GM18508 (cell line): ENCODE measurements around the gene URI1.

Experiments
- ATAC-seq: cut with Tn5 transposase; IDR thresholded peaks from one replicate; pipeline ENCODE4 v1.9.1; 2021; ENCODE audit warnings: moderate number of reproducible peaks; ENCODE audit not compliant: insufficient read depth, unreplicated experiment

The URI1 gene

DNA sequence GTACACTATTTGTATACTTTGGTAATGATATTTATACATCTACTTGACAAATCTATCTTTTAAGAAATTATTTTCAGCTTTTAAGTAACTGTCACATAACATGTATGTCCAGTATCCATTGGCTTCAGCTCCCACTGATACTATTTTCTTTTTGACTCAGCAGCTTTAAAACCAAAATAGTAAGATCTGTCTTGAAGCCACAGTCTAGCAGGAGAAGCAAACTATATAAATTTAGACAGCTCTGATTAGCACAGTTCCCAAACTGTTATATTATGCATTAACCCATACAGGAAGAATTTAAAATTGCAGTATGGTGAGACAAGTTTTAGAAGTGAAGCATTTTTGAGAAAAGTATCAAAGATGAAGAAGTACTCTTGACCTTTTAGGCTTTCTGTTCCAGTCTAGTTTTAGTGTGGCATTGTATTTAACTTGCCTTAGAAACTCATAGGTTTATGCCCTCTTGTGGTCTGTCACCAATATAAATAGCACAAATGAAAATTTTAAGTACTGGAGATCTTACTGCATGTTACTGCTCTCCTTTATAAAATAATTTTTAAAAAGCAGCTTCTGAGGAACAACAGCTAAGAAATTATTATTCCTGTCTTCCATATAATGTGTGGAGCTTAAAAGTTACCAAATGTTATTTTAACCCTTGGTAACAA lies 24.7 kb downstream of the URI1 start:
- no peak for ATAC-seq

DNA sequence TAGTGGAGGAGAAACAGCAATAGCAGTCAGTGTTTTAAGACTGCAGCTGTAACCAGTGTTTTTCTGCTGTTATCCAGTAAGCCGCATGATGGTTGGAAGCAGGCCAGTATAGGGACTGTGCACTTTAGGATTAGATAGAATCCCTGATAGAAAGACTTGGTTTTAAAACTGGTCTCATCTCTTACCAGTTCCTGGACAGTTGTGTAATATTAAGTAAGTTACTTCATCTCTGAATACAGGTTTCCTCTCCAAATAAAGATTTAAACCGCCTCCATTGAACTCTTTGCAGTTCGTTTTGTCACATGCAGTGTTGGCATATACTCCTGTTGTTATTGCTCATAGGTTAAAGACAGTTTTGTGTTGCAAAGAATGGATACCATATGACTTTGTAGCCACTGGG lies 25.6 kb downstream of the URI1 start:
- no peak for ATAC-seq

DNA sequence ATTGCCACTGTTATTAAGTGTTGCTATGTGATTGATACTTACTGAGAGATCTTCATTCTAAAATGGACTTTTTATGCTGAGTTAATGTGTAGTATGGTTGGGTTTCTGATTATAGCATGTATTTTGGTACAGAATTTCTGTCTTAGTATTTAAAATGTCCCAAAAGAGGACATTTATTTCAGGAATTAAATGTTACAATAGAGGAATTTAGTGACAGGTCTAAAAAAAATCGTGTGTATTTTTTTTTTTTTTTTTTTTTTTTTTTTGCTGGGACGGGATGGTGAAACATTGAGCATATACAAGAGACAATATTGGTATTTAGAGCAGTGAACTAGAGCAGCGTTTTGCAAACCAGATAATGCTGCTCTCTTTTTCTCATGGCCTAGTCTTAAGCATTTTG lies 27.9 kb downstream of the URI1 start:
- ATAC-seq = no peak

DNA sequence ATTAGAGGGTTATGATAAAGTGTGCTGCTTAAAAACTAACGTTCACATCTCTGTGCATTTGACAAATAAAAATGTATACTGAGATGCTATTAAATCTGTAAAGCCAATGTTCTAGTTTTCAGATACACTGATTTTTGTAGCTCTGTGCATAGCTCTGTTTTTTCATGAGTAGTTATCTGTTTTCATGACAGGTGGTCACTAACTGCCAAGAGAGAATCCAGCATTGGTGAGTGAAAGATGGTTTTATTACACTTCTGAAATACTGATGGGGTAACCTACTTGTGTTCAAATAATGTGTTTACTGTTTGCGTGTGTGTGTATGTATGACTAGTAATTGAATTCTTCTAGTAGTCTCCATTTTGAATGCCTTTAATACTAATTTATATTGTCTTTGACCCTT lies 29.0 kb downstream of the URI1 start:
- ATAC-seq = no peak

DNA sequence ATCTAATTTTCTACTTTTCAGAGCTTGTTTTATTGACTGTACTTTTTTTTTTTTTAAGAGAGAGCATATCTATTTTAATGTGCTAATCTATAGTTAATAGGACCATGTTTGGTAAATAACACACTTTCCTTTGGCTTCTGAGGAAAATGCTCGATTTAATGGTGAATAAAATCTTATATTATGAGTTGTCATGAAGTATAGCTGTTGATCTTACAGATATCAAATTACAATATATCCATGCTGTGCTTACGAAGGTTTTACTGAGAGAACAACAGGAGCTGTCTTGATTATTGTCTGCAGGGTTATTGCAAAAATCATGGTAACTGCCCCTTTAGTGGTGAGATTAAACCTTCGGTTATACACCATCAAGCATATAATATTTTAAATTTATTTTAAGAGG lies 29.6 kb downstream of the URI1 start:
- no peak for ATAC-seq

DNA sequence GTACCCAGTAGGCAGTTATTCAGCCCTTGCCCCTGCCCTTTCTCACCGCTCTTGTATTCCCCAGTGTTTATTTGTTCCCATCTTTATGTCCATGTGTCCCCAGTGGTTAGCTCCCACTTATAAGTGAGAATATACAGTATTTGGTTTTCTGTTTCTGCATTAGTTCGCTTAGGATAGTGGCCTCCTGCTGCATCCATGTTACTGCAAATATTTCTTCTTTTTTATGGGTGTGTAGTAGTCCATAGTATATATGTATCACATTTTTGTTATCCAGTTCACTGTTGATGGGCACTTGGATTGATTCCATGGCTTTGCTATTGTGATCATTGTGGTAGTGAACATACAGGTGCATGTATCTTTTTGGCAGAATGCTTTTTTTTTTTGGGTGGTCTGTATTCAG lies 32.7 kb downstream of the URI1 start:
- ATAC-seq = no peak

DNA sequence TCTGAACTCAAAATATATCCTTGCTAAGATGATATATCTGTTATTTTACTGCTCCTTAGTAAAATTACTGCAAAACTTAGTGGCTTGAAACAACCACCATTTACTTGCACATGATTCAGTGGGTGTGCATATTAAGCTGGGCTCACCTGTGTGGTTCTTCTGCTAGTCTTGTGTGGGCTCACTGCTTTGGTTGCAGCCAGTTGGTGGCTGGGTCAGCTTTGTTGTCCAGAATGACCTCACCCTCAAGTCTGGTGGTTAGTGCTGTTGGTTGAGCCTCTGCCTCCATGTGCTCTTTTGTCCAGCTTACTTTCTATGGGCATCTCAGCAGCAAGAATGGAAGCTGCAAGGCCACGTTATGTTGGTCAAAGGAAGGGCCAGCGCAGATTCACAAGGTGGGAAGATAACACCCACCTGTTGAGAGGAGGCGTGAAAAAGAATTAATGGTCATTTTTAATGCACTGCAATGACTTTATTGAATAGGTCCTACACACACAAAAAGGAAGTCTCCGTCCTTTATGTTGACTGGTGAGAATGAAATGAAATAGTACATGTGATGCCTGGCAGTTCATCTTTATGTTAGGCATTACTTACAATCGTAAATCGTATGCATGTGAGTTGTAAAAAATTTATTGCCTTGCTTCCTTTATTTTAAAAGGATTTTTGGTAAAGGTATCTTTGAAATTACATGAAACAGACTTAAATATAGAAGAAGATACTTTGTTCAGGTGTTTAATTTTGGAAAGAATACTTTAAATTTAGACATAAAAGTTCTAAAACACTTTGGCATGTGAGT lies 34.3 kb downstream of the URI1 start:
- ATAC-seq = no peak

DNA sequence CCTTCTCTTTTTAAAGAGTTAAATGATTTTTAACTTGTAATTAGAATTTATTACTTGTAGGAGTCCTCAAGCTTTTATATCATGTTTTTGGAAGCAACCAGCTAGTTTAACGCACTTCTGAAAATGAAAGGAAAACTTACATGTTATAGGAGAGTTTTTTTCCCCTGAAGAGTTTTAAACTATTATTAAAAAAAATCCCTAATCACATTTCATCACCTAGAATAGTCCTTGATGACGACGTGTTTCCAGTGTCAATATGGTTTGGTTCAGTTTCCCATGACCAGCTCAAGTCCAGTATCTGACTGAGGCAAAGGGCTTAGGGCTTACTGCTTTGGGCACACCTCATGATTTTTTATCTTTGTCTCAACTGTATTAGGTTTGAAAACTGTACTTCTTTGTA lies 36.0 kb downstream of the URI1 start:
- no peak for ATAC-seq

DNA sequence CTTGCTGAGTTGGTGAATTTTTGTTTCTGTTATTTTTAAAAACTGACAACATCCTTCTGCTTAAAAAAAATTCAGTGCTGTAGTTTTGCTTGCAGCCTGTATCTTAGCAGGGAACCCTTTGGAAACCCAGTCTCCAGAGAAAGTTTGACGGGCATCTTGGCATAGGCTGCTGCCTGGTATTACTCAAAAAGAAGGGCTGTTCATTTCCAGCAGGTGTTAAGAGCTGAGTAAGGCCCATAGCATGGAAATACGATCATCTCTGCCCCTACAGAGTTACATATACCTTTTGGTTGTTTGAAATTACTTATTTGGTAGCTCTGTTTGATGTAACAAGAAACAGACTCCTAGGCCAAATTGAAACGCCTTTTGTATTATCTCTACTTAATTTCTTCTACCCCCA lies 41.5 kb downstream of the URI1 start:
- no peak for ATAC-seq

DNA sequence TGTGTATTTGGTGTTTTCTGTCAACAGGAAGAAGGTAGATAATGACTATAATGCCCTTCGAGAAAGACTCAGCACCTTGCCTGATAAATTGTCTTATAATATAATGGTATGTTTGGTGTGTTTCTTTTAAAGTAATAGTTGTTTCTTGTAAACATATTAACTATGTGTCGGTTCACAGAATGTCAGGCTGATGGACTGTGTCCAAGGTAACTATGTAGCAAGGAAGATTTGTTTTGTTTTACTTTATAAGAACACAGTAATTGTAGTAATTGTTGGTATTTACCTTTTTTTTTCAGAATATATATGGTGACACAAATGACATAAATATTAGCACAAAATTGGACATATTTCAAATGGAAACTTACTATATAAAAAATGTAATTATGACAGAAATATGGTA lies 43.2 kb downstream of the URI1 start:
- ATAC-seq = no peak

DNA sequence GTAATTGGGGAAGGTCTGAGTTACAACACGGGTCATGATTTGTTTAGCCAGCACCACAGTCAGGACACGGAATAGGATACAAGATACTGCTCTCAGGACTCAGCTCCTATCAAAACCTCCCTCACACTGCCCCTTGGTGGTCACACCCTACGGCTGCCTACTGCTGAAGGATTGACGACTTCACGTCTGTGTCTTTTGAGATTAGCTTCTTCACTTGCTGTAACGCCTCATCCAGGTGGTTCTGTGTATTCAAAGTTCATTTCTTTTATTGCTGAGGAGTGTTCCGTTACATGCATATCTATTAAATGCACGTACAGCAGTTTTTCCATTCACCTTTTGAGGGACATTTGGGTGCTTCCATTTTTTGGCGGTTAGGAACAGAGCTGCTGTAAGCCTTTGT lies 46.3 kb downstream of the URI1 start:
- ATAC-seq = no peak

DNA sequence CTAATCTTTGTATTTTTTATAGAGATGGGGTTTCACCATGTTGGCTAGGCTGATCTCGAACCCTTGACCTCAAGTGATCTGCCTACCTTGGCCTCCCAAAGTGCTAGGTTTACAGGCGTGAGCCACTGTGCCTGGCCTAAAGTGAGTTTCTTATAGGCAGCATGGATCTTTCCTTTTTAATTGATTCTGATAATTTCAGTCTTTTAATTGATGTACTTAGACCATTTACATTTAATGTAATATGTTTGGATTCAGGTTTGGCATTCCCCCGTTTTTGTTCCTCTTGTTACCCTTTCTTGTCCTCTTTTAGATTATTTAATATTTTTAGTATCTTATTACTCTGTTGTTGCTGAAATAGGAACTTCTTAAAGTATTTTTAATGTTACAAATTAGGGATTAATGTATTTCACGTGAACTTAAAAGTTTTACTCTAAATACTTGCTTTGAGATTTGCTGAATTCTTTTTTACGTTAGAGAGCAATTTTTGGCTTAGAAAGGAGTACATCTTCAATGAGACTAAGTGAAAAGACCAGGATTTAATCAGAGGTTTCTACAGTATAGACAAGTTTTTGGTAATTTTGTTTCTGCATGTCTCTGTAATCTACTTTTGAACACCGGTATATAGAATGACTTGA lies 50.3 kb downstream of the URI1 start:
- no peak for ATAC-seq

DNA sequence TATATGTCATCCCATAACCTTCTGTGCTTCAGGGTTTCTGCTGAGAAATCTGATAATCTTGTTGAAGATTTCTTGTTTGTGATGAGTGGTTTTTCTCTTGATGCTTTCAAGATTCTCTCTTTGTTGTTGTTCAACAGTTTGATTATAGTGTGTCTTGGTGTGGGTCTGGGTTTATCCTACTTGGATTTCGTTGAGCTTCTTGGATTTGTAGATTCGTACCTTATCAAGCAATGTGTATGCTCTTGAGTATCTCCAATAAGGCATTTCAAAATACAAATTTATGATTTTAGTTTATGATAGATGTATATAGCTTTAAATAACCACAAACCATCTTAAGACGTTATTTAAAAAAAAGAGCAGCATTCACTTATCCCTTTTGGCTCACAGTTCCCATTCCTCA lies 57.5 kb downstream of the URI1 start:
- no peak for ATAC-seq

DNA sequence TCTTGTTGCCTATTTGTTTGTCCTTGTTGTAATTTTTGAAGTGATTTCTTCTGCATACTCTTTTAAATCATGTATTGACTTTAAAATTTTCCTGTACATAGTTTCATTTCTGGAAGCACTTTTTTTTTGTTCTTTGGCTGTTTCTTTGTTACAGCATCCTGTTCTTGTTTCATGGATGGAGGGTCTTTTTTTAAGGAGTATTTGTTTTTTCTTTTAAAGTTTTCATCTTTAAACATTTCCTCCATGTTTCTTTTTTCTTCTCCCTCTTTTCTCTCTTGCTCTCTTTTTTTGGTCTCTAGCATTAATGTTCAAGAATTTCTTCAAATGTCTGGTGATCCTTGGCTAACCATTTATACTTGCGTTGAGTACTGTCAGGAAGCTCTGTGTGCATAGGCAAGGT lies 58.8 kb downstream of the URI1 start:
- ATAC-seq = no peak

DNA sequence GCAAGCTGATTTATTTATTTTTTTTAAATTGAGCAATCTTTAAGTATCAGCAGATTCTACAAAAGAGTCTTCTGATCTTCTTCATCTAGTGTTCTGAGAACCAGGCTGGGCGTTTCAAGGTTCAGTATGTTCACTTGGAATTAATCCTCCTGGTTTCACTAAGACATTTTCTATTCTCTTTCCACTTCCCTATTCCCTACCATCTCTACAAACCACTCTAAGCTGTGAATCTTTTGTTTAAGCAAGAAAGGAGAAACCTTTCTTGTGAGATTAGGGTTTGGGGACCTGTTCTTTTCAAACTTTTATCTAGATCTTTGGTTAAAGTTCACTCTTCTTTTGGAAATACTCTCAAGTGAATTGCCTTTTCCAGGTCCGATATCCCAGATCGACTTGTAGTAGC lies 59.3 kb downstream of the URI1 start:
- ATAC-seq = no peak

DNA sequence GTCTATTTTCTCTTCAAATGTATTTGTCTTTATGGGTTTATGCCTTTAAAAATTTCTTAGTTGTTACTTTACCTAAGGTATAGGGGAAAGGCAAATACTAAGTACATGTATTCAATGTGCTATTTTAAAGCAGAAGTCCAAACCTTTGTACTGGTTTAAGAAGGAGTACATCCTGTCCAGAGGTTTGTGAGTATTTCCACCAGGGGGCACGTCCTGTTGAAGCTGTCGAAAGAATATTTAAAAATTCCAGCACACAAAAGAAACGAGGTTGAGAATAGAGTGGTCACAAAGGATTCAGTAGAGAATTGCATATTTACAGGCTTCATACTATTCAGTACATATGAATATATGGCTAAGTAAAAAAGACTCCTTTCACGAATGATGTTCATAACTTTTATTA lies 59.8 kb downstream of the URI1 start:
- ATAC-seq = no peak

DNA sequence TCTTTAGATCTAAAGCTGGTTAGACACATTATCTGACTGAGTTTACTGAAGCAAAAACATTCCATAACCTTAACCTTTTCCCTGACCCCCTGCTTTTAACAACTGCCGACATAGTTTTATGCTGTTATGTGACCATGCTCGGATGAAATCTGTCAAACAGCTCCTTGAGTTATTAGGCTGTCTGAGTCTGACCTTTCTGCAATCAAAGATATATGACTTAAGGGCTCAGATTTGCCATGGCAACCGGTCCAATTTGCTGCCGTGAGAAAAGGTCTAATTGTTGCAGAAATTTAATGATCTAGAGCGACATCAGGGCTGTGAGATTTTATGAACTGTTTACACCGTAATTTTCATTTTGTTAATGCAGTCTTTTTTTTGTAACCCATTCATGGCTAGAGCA lies 61.8 kb downstream of the URI1 start:
- ATAC-seq = no peak

DNA sequence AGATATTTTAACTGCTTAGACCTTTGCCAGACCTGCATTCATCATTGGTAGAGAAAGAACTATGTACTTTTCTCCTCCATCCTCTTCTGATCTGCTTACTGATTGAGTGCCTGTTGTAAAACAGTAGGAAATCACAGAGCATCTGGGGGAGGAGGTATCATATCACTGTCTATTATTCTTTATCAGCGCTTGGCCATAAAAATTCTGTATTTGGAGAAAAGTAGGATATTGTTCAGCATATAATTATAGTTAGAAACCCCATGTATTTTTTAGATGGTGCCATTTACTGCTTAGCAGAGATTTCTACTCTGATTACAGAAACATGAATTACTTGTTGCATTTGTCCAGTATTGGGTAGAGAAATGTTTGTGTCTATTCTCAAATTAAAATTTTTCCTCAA lies 62.4 kb downstream of the URI1 start:
- ATAC-seq = no peak

DNA sequence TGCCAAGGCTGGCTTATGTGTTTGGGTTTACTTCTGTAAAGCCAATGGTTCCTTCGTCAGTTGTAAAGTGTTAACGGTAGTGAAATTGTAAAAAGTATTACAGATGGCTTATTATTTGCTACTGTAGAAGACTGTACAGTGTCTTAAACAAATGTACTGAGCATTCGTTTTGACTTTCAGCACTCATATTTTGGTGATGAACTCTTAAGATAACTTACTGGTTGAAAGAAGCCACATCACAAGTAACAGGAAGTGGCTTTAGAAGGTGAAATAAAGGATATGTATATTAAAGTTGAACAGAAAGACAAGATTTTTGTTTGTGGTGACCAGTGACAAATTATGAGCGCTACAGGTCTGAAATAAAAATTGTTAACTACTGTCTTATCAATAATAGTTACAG lies 64.2 kb downstream of the URI1 start:
- ATAC-seq = no peak

DNA sequence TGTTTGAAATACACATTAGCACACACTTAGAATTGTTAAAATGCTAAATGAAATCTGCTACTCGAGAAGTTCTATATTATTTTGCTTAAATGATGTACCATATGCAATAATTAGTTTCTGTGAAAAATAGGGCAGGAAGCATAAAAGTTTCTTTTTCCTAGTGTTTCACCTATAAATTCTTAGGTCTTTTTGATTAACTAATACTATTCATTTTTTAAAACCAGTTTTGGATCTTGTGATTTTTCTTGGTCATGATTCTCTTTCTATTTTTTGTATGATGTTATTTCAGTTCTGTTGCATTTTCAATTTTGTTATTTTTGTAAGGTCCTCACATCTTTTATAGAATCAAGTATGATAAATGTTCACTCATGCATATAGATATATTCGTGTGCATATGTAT lies 66.1 kb downstream of the URI1 start:
- ATAC-seq = no peak

DNA sequence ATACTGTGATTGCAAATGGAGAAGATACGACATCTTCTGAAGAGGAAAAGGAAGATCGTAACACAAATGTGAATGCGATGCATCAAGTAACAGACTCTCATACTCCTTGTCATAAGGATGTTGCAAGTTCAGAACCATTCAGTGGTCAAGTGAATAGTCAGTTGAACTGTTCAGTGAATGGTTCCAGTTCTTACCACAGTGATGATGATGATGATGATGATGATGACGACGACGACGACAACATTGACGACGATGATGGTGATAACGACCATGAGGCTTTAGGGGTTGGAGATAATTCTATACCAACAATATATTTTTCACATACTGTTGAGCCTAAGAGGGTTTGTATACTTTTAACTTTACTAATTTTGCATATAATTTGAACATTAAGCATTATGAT lies 67.0 kb downstream of the URI1 start:
- ATAC-seq = no peak

DNA sequence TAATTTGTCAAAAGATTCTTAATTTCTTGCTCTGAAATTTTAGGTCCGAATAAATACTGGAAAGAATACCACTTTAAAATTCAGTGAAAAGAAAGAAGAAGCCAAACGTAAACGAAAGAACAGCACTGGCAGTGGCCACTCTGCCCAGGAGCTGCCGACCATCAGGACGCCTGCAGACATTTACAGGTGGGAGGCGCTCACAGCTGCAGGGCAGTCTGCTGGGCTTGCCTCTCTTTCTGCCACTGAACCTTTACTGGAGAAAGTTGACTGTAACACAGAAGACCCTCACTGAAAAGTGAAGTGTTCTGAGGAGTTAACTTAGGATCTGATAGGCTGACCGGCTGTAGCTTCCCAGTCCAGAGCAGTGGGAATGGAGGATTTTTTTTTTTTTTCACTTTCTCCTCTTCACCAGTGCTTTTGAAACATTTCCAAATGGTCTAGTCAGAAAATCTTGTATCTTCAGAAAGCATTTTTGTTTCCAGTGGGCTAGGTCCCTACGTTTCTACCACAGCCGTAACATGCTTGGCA lies 69.1 kb downstream of the URI1 start:
- ATAC-seq = no peak
